HPDE6-E6E7 (cell line): ENCODE measurements around the gene FIGNL2.
"Not testable (repeated sequence)": the region's sequence is repeated elsewhere in the genome, so short reads cannot be mapped to it uniquely, and the experiment has no call there.

ENCODE experiments used
- DNase-seq: peaks from one replicate; pipeline ENCODE4 v3.0.0; 2011; ENCODE audit warnings: missing footprints; ENCODE audit errors: extremely low spot score

The FIGNL2 gene

GRCh38 chr12:51848326-51848727 is at the start of gene FIGNL2:
TSS of gene FIGNL2 (minus strand) at chr12:51848718. CDS start at chr12:51822413, 26,305 bp downstream.
- DNase-seq: no peak

GRCh38 chr12:51897181-51897580 is 48.7 kb upstream of the FIGNL2 start:
- DNase-seq: no peak

- DNase-seq: no peak
These were observed 47.7 kb upstream of the FIGNL2 start for GRCh38 chr12:51896236-51896635.

GRCh38 chr12:51895378-51896135 is 47.0 kb upstream of the FIGNL2 start:
- DNase-seq: no peak

- no peak for DNase-seq
These were observed 45.3 kb upstream of the FIGNL2 start for GRCh38 chr12:51893786-51894185.

GRCh38 chr12:51891843-51892242 is 43.3 kb upstream of the FIGNL2 start:
- DNase-seq: no peak

- no peak for DNase-seq
These were observed 42.1 kb upstream of the FIGNL2 start for GRCh38 chr12:51890511-51891171.

GRCh38 chr12:51890133-51890464 is 41.6 kb upstream of the FIGNL2 start:
- no peak for DNase-seq

GRCh38 chr12:51889216-51890132 is 41.0 kb upstream of the FIGNL2 start:
- no peak for DNase-seq

GRCh38 chr12:51888316-51889215 is 40.0 kb upstream of the FIGNL2 start:
- no peak for DNase-seq

- DNase-seq: no peak
These were observed 39.2 kb upstream of the FIGNL2 start, which contains the start of gene ANKRD33 for GRCh38 chr12:51887476-51888315. TSS of gene ANKRD33 (plus strand) at chr12:51888103. CDS start at chr12:51888187, 84 bp downstream.

- no peak for DNase-seq
These were observed 37.6 kb upstream of the FIGNL2 start for GRCh38 chr12:51886021-51886710.

GRCh38 chr12:51885294-51886020 is 36.9 kb upstream of the FIGNL2 start:
- DNase-seq: not testable (repeated sequence)

GRCh38 chr12:51884676-51885229 is 36.2 kb upstream of the FIGNL2 start:
- DNase-seq: no peak

GRCh38 chr12:51883998-51884675 is 35.6 kb upstream of the FIGNL2 start:
- DNase-seq: no peak

GRCh38 chr12:51883295-51883694 is 34.8 kb upstream of the FIGNL2 start:
- no peak for DNase-seq

GRCh38 chr12:51879102-51879501 is 30.6 kb upstream of the FIGNL2 start:
- no peak for DNase-seq

GRCh38 chr12:51874486-51874885 is 26.0 kb upstream of the FIGNL2 start:
- DNase-seq: no peak
